Activated naive CD8-positive, alpha-beta T cell treated with anti-CD3 and anti-CD28 coated beads for 36 hours (primary cell): ENCODE data around the gene PPP6R1. TPM values are rescaled to one million over a fixed set of nuclear protein-coding genes. Genes with fewer than 3 reads are reported as not detected.

ENCODE experiments used
- DNase-seq: peaks from one replicate; pipeline ENCODE4 v3.0.0; 2021
- H3K27ac Mint-ChIP-seq: one replicate; pipeline ENCODE4 v1.8.0; 2022; ENCODE audit warnings: mild to moderate bottlenecking, moderate library complexity, mixed read lengths
- H3K27me3 Mint-ChIP-seq: one replicate; pipeline ENCODE4 v1.8.0; 2022; ENCODE audit warnings: mild to moderate bottlenecking, mixed read lengths
- H3K36me3 Mint-ChIP-seq: one replicate; pipeline ENCODE4 v1.8.0; 2021; ENCODE audit warnings: mild to moderate bottlenecking, mixed read lengths
- H3K4me1 Mint-ChIP-seq: one replicate; pipeline ENCODE4 v1.8.0; 2021; ENCODE audit warnings: mixed read lengths
- H3K4me3 Mint-ChIP-seq: one replicate; pipeline ENCODE4 v1.8.0; 2022; ENCODE audit warnings: mild to moderate bottlenecking, moderate library complexity, mixed read lengths
- H3K9me3 Mint-ChIP-seq: one replicate; pipeline ENCODE4 v1.8.0; 2022; ENCODE audit warnings: mixed read lengths
- total RNA-seq, 2 experiments: library from RNA; stranded (reverse); gene quantifications; one replicate each; pipeline ENCODE4 v1.2.3, GENCODE V29; 2021

The PPP6R1 gene
- total RNA-seq, 2 experiments from 2014 or later = 226 to 227 TPM

- H3K27me3 Mint-ChIP-seq = no peaks in the 10 kb centered on the region
- no peak overlapping the region for H3K27ac Mint-ChIP-seq
- no peaks in the 10 kb centered on the region for H3K36me3 Mint-ChIP-seq
- peaks cover 4% of the 10 kb centered on the region for H3K4me1 Mint-ChIP-seq
- H3K4me3 Mint-ChIP-seq = no peak overlapping the region
- no peaks in the 10 kb centered on the region for H3K9me3 Mint-ChIP-seq
- DNase-seq = no peak
Measured at GRCh38 chr19:55289117-55289796, 30.4 kb upstream of the PPP6R1 start.

DNA sequence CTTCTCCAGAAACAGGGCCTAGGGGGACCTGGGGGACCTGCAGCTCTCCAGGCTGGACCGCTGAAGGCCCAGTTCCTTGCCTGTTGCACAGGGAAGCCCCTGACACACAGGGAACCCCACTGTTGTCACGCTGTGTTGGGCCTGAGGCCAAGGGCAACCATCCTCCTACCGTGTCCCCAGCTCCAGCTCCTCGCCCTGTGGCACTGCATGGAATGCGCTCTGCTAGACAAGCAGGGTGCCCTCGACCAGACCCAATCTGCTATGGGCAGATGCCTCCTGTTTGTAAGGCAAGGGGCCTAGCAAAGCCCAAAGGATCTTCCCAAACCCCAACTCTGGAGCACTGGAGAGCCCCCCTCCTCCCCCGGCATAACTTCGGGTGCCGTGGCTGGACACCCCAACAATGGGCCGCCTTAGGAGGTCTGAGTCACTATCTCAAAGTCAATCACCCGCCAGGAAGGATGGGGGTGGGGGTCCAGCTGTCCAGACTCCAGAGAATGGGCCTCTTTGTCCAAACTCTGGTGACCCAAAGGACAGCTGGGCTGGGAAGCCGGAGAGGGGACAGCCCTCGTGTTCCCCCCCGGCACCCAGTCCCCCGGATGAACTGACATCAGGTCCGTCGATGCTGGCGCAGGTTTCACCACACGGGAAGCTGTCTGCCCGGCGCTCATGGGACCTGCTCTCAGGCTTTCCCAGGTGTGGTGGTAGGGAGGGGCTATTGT, 28.7 kb upstream of the PPP6R1 start:
- Mint-ChIP-seq H3K27ac (no peak overlapping the region), H3K4me3 (no peak overlapping the region), H3K27me3 (peaks cover 4% of the 10 kb centered on the region), H3K9me3 (no peaks in the 10 kb centered on the region), H3K4me1 (peaks cover 10% of the 10 kb centered on the region), H3K36me3 (no peaks in the 10 kb centered on the region)
- DNase-seq = no peak

DNA sequence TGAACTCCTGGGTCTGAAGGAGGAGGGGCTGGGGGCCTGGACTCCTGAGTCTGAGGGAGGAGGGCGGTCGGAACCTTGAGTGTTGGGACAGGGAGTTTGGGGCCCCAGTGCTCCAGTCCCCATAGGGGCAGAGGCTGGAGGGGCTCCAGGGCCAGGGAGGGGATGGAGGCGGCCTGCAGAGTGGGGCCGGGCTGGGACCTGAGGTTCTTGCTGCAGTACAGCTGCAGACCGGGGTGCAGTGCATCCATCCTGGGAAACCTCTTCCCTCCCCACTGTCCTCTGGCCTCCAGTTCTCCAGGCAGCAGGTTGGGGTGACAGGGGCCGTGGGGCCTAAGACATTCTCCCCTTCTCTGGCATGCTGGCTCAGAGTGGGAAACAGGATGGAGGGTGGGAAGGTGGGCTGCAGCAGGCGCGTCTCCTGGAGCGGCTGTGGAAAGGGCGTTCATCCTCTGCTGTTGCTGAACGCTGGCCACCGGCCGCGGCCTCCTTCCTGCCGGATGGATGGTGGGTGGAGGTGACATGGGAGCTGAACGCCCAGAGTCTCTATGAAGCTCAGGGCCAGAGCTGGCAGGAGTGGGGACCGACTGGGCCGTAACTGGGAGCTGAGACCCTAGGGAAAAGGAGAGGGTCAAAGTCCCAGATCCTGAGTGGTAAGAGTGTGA, 26.5 kb upstream of the PPP6R1 start:
- Mint-ChIP-seq H3K36me3 (no peaks in the 10 kb centered on the region), H3K9me3 (no peaks in the 10 kb centered on the region), H3K27ac (peak overlapping the region; percentile 25), H3K27me3 (peaks cover 4% of the 10 kb centered on the region), H3K4me3 (peak overlapping the region; percentile 10), H3K4me1 (peaks cover 15% of the 10 kb centered on the region)
- DNase-seq = no peak

DNA sequence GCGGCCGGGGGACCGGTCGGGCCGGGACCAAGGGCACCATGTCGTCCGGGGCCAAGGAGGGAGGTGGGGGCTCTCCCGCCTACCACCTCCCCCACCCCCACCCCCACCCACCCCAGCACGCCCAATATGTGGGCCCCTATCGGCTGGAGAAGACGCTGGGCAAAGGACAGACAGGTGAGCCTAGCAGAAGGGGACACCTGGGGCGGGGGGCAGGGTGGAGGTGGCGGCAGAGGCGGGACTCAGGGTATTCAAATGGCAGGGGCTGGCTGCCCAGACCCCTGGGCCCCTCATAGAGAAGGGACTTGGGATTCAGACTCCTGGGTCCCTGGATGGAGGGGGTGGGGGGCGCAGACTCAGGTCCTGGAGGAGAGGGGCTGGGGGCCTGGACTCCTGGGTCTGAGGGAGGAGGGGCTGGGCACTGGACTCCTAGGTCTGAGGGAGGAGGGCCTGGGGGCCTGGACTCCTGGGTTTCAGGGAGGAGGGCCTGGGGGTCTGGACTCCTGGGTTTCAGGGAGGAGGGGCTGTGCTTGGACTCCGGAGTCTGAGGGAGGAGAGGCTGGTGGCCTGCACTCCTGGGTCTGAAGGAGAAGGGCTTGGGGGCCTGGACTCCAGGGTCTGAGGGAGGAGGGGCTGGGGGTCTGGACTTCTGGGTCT, 25.7 kb upstream of the PPP6R1 start:
- peaks cover 4% of the 10 kb centered on the region for H3K36me3 Mint-ChIP-seq
- H3K4me1 Mint-ChIP-seq = peaks cover 17% of the 10 kb centered on the region
- peak overlapping the region; percentile 10 for H3K4me3 Mint-ChIP-seq
- no peaks in the 10 kb centered on the region for H3K9me3 Mint-ChIP-seq
- H3K27me3 Mint-ChIP-seq = peaks cover 4% of the 10 kb centered on the region
- H3K27ac Mint-ChIP-seq = peak overlapping the region; percentile 25
- no peak for DNase-seq

- DNase-seq = peak; percentile 36
- Mint-ChIP-seq H3K4me3 (peak within 1 kb of the TSS; percentile 62), H3K27me3 (peaks cover 4% of the 10 kb centered on the region), H3K36me3 (peaks cover 4% of the 10 kb centered on the region), H3K9me3 (no peaks in the 10 kb centered on the region), H3K27ac (peak within 1 kb of the TSS; percentile 50), H3K4me1 (peaks cover 19% of the 10 kb centered on the region)
Measured at GRCh38 chr19:55283548-55284377, 24.9 kb upstream of the PPP6R1 start, which contains the start of gene BRSK1. Gene BRSK1, plus strand, starts transcription at chr19:55283997. Its CDS starts 446 bp downstream, at chr19:55284443.

DNA sequence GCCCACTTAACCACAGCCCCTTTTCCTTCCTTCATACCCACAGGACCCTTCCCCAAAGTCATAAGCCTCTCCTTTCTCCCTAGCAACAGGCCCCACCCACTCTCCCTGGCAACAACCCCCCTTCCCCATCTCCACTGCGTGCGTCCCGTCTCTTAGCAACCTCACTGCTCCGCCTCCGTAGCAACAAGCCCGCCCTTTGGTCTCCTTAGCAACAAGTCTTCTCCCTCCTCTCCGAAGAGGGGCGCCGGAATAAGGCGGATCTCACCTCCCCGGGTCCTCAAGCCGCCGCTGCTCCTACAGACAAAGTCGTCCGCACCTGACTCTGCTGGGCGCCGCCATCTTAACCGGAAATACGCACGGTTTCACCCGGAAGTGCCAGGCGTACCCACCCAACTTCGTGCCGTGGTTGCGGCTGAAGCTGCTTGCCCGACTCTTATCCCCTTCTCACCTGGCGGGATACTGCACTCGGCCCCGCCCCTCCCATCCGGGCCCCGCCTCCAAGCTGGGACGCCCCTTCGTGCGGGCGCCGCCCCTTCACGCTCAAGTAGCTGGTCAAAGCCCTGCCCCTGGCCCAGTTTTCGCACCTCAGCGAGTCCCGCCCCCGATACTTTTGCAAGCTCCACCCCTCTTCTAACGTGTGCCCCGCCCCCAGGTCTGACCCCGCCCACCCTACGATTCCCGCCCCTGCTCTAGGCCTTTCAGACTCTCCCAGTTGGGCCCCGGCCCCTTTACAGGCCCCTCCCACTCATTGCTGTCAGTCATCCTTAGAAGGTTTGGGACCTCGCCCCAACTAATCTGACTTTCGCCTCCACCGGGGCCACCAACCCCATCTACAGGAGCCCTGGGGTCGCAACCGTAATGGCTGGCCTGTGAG, 21.2 kb upstream of the PPP6R1 start, which contains the start of gene HSPBP1:
TSS of gene HSPBP1 (minus strand) at position 341 of the 874 bp plus-strand sequence. CDS start 502 bp downstream, outside the sequence.
- peaks cover 28% of the 10 kb centered on the region for H3K4me1 Mint-ChIP-seq
- peaks cover 4% of the 10 kb centered on the region for H3K27me3 Mint-ChIP-seq
- H3K27ac Mint-ChIP-seq = peak within 1 kb of the TSS; percentile 98
- DNase-seq = peak; percentile 98
- no peaks in the 10 kb centered on the region for H3K9me3 Mint-ChIP-seq
- H3K36me3 Mint-ChIP-seq = peaks cover 11% of the 10 kb centered on the region
- peak within 1 kb of the TSS; percentile 99 for H3K4me3 Mint-ChIP-seq

DNA sequence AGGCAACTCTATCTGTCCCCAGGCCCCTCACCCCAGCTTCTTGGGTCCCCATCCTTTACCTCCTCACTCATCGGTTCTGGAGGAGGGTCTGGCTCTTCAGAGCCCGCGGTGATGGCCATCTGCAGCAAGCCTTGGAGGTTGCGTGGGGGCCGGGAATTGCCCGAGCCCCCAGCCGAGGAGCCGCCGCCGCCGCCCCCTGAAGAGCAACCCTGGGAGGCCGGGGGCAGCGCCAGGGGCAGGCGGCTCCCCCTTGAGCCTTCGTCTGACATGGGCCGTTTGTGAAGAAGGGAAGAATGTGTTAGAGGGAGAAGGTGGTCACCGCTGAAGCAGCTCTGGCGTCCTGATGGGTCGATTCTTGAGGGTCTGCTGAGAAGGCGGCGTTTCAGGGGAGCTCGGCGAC, 20.5 kb upstream of the PPP6R1 start:
- Mint-ChIP-seq H3K4me1 (peaks cover 28% of the 10 kb centered on the region), H3K9me3 (no peaks in the 10 kb centered on the region), H3K27me3 (peaks cover 4% of the 10 kb centered on the region), H3K27ac (peak overlapping the region; percentile 98), H3K36me3 (peaks cover 11% of the 10 kb centered on the region), H3K4me3 (peak overlapping the region; percentile 99)
- no peak for DNase-seq

DNA sequence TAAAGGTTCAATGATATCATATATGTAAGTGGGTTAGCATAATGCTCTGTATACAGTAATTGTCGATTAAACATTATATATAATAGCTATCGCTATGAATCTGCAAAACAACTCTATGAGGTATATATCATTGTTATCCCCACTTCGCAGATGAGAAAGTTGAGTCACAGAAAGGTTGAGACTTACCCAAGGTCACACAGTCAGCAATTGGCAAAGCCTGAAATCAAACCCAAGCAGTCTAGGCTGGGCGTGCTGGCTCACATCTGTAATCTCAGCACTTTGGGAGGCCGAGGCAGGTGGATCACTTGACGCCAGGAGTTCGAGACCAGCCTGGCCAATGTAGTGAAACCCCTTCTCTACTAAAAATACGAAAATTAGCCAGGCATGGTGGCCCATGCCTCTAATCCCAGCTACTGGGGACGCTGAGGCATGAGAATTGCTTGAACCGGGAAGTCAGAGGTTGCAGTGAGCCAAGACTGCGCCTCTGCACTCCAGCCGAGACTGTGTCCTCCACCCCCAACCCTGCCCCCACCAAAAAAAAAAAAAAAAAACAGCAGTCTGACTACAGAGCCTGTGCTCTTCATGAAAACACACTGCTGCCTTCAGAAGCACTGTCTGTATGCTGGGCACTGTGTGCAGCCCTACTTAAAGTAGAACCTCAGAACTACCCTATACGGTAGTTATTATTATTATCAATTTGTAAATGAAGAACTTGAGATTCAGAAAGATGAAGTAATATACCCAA, 19.7 kb upstream of the PPP6R1 start:
- Mint-ChIP-seq H3K9me3 (no peaks in the 10 kb centered on the region), H3K27ac (no peak overlapping the region), H3K4me3 (peak overlapping the region; percentile 99), H3K4me1 (peaks cover 28% of the 10 kb centered on the region), H3K27me3 (peaks cover 2% of the 10 kb centered on the region), H3K36me3 (peaks cover 13% of the 10 kb centered on the region)
- DNase-seq = no peak

DNA sequence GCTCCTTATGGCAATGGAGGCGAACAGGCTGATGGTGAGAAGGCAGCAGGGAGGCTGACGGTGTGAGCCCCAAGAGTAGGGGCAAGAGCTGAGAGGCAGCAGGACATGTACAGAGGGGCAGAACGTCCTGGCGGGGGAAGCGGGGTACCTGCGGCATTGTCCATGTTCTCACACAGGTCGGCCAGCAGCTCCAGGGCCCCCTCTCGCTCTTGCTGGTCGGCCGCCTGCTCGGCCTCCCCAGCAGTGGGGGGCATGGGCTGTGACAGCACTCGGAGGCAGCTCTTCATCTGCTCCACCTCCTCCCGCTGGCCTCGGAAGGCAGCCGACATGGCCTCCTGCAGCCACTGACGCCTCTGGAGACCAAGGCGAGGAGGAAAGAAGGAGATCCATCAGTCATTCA, 18.7 kb upstream of the PPP6R1 start:
- no peak overlapping the region for H3K4me3 Mint-ChIP-seq
- peaks cover 18% of the 10 kb centered on the region for H3K36me3 Mint-ChIP-seq
- no peaks in the 10 kb centered on the region for H3K27me3 Mint-ChIP-seq
- no peaks in the 10 kb centered on the region for H3K9me3 Mint-ChIP-seq
- peaks cover 24% of the 10 kb centered on the region for H3K4me1 Mint-ChIP-seq
- no peak overlapping the region for H3K27ac Mint-ChIP-seq
- DNase-seq = no peak

- Mint-ChIP-seq H3K36me3 (peaks cover 24% of the 10 kb centered on the region), H3K27me3 (no peaks in the 10 kb centered on the region)
- DNase-seq = no peak
Measured at GRCh38 chr19:55276720-55277430, 18.1 kb upstream of the PPP6R1 start.

DNA sequence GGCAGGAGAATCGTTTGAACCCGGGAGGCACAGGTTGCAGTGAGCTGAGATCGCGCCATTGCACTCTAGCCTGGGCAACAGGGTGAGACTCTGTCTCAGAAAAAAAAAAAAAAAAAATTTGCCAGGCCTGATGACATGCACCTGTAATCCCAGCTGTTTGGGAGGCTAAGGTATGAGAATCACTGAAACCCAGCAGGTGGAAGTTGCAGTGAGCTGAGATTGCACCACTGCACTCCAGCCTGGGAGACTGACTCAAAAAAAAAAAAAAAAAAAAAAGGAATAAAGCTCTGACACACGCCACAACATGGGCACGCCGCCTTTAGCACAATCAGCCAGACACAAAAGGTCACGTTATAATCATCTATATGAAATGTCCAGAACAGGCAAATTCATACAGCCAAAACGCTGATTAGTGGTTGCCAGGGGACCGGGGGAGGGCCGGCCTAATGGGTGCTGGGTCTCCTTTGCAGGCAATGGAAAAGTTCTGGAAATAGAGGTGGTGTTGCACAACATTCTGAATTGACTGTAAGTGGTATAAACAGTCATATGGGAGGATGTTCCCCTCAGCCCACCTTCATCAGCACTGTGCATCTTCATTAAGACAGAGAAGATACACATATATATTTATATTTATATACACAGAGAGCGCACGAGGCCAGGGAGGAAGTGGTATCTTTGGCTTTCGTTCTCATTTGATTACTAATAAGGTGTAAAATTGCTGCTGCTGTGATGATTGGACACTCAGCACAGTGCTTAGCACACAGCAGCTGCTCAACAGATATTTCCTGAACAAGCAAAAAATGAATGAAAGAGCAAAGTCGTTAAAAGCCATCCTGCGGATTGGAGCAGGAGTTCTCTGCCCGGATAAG, 17.3 kb upstream of the PPP6R1 start:
- H3K36me3 Mint-ChIP-seq = peaks cover 24% of the 10 kb centered on the region
- no peak for DNase-seq
- no peak overlapping the region for H3K27ac Mint-ChIP-seq
- H3K4me3 Mint-ChIP-seq = no peak overlapping the region
- H3K9me3 Mint-ChIP-seq = no peaks in the 10 kb centered on the region
- peaks cover 22% of the 10 kb centered on the region for H3K4me1 Mint-ChIP-seq
- no peaks in the 10 kb centered on the region for H3K27me3 Mint-ChIP-seq

More at GRCh38 chr19:55276720-55277430, 18.1 kb upstream of the PPP6R1 start:
- H3K9me3 Mint-ChIP-seq = no peaks in the 10 kb centered on the region
- H3K27ac Mint-ChIP-seq = no peak overlapping the region
- H3K4me3 Mint-ChIP-seq = no peak overlapping the region
- H3K4me1 Mint-ChIP-seq = peaks cover 24% of the 10 kb centered on the region
